Measurements from ENCODE around the gene EPS15.

Gene EPS15

DNA sequence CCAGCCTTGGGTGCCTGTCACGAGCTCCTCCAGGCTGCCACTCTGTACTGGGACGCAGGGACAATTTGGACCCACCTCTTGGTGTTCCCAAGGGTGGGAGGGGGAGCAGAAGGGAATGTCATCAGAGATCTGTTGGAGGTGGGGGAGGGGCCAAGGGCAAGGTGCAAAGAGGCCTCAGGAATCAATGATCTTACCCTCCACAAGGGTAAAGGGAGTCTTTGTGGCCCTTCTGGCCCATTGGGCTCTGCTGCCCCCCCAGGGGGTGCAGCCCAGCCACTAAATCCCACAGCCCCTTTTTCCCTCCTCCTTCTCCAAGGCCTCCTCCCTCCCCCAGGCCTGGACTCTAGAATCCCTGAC, 197.2 kb downstream of the EPS15 start:
- TF ChIP-seq, protein P1, sequence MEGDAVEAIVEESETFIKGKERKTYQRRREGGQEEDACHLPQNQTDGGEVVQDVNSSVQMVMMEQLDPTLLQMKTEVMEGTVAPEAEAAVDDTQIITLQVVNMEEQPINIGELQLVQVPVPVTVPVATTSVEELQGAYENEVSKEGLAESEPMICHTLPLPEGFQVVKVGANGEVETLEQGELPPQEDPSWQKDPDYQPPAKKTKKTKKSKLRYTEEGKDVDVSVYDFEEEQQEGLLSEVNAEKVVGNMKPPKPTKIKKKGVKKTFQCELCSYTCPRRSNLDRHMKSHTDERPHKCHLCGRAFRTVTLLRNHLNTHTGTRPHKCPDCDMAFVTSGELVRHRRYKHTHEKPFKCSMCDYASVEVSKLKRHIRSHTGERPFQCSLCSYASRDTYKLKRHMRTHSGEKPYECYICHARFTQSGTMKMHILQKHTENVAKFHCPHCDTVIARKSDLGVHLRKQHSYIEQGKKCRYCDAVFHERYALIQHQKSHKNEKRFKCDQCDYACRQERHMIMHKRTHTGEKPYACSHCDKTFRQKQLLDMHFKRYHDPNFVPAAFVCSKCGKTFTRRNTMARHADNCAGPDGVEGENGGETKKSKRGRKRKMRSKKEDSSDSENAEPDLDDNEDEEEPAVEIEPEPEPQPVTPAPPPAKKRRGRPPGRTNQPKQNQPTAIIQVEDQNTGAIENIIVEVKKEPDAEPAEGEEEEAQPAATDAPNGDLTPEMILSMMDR (IDR thresholded peaks at IDR 0.05; ENCODE audit: borderline replicate concordance, insufficient read depth, low read depth, low read length), result no peak
- no peak overlapping the region for H3K4me3 ChIP-seq (ENCODE audit: low read depth, low read length)

GRCh38 chr1:51320967-51321923, 197.8 kb downstream of the EPS15 start:
- no peak overlapping the region for H3K4me3 ChIP-seq (ENCODE audit: low read depth, low read length)
- TF ChIP-seq, protein P1 (IDR thresholded peaks at IDR 0.05; ENCODE audit: borderline replicate concordance, insufficient read depth, low read depth, low read length), result no peak

DNA sequence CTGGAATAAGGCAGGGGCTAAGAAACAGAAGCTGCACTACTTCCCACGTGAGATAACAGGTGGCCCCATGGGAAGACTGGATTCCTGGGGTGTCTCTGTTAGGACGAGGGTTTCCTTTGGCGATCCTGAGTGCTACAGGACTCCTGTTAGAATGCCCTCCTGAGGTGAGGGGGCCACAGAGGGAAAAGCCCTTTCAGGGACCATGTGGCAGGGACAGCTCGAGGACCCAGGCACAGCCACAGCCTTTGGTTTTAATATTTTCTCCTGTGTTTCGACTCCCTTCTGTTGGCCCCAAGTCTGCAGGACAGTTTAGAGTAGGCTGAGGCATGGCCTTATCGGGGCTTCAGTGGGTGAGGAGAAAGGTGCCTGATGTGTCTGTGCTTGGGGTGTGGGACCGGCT, 201.3 kb downstream of the EPS15 start:
- TF ChIP-seq, protein P1 (IDR thresholded peaks at IDR 0.05; ENCODE audit: borderline replicate concordance, insufficient read depth, low read depth, low read length), result no peak
- H3K4me3 ChIP-seq (ENCODE audit: low read depth, low read length), result no peak overlapping the region

GRCh38 chr1:51316846-51317120, 202.3 kb downstream of the EPS15 start:
- no peak overlapping the region for H3K4me3 ChIP-seq (ENCODE audit: low read depth, low read length)
- TF ChIP-seq, protein P1 (IDR thresholded peaks at IDR 0.05; ENCODE audit: borderline replicate concordance, insufficient read depth, low read depth, low read length), result no peak

DNA sequence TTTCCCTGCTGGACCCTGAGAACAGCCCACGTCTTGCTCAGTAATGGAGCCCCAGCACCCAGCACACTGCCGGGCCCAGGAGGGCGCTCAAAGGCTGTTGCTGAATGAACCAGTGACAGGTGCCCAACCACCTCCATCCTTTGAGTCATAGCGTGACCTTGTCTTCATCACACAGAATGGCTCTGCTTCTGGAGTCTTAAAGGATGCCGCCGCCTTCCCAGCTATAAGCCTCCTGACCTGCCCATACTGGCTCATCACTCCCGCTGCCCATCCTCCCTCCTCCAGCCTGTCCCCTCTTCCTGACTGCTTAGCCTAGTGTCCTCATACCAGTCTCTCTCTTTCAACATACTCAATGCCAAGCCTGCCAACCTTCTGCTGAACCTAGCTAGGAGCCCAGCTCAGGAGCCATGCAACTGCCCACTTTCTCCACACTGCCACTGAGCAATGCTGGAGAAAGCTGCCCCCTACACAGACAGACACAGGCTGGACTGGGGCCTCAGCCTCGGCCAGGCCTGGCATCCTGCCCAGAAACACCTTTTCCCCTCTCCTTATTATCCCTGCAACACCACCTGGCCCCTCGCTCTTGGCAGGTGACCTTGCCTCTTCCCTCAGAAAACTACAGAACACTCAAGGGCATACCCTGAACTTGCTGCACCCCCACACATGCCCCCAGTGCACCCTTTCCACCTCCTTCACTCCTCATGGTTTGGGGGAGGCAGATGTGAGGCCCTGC, 202.8 kb downstream of the EPS15 start:
- no peak overlapping the region for H3K4me3 ChIP-seq (ENCODE audit: low read depth, low read length)
- TF ChIP-seq, protein P1 (IDR thresholded peaks at IDR 0.05; ENCODE audit: borderline replicate concordance, insufficient read depth, low read depth, low read length), result no peak

- TF ChIP-seq, protein P1 (IDR thresholded peaks at IDR 0.05; ENCODE audit: borderline replicate concordance, insufficient read depth, low read depth, low read length), result no peak
Measured at GRCh38 chr1:51314974-51315373, 204.1 kb downstream of the EPS15 start.

More at GRCh38 chr1:51314974-51315373, 204.1 kb downstream of the EPS15 start:
- H3K4me3 ChIP-seq (ENCODE audit: low read depth, low read length), result no peak overlapping the region

Data from GM12875 (cell line).